Calu3 (cell line): ENCODE measurements around the gene KIF1B. TPM values are rescaled to one million over a fixed set of nuclear protein-coding genes. Genes with fewer than 3 reads are reported as not detected.

Experiments
- BruUV-seq: library from RNA; stranded (reverse); fragments of 400-500 nt; replicated peaks from 2 replicates; lab custom pipeline; 2021; lab: Mats Ljungman, UMichigan
- CTCF ChIA-PET: fragments of 300-600 bp; sonication (Branson Sonifier 250); formaldehyde crosslinking; loops from one replicate; lab custom pipeline; 2022; ENCODE audit warnings: antibody characterized with exemption; lab: Charles Lee
- DNase-seq: peaks from one replicate; pipeline ENCODE4 v3.0.0; 2022
- H3K27ac Mint-ChIP-seq: one replicate; pipeline ENCODE4 v1.8.0; 2022; ENCODE audit warnings: mixed read lengths; ENCODE audit not compliant: unreplicated experiment
- H3K27me3 Mint-ChIP-seq: one replicate; pipeline ENCODE4 v1.8.0; 2022; ENCODE audit warnings: mixed read lengths; ENCODE audit not compliant: unreplicated experiment
- H3K36me3 Mint-ChIP-seq: one replicate; pipeline ENCODE4 v1.8.0; 2022; ENCODE audit warnings: mild to moderate bottlenecking, moderate library complexity, mixed read lengths; ENCODE audit not compliant: insufficient read depth, unreplicated experiment
- H3K4me1 Mint-ChIP-seq: one replicate; pipeline ENCODE4 v1.8.0; 2022; ENCODE audit warnings: mild to moderate bottlenecking, low read depth, mixed read lengths; ENCODE audit not compliant: unreplicated experiment
- H3K4me3 Mint-ChIP-seq: one replicate; pipeline ENCODE4 v1.8.0; 2022; ENCODE audit warnings: mild to moderate bottlenecking, low read depth, moderate library complexity, mixed read lengths; ENCODE audit not compliant: unreplicated experiment
- H3K9me3 Mint-ChIP-seq: one replicate; pipeline ENCODE4 v1.8.0; 2022; ENCODE audit warnings: low read depth, mixed read lengths; ENCODE audit not compliant: unreplicated experiment
- CTCF ChIP-seq: fragments of 200-600 bp; IDR thresholded peaks from one replicate; pipeline ENCODE4 v1.8.0; 2022; ENCODE audit warnings: antibody characterized with exemption; ENCODE audit not compliant: unreplicated experiment
- intact Hi-C: fragments of 100-400 bp; cut with micrococcal nuclease; formaldehyde crosslinking; loops from one replicate; pipeline ENCODE4 v1.10.0; 2022; ENCODE audit not compliant: unreplicated experiment
- total RNA-seq: library from RNA; stranded (reverse); gene quantifications from 2 replicates; pipeline ENCODE4 v1.2.3, GENCODE V29; 2022

Gene KIF1B
- total RNA-seq, 1 experiment from 2014 or later: 17.1 TPM

DNA sequence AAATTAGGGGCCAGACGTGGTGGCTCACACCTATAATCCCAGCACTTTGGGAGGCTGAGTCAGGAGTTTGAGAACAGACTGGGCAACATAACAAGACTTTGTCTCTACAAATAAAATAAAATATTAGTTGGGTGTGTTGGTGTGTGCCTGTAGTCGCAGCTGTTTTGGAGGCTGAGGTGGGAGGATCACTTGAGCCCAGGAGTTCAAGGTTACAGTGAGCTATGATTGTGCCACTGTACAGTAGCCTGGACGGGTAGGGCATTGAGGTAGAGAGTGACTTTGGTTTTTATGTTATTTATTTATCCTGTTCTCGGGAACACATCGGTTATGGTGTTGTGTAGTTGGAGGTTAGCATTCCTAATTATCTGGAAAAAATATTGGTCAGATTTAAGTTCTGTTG lies 19.5 kb downstream of the KIF1B start:
- H3K9me3 Mint-ChIP-seq: no peaks in the 10 kb centered on the region
- no peak for TF ChIP-seq CTCF
- H3K4me1 Mint-ChIP-seq: peaks cover 9% of the 10 kb centered on the region
- no peak overlapping the region for H3K27ac Mint-ChIP-seq
- intact Hi-C loops: no loop called here
- CTCF ChIA-PET: no interaction called here
- H3K4me3 Mint-ChIP-seq: no peak overlapping the region
- no peaks in the 10 kb centered on the region for H3K36me3 Mint-ChIP-seq
- BruUV-seq: no TSS peak
- H3K27me3 Mint-ChIP-seq: no peaks in the 10 kb centered on the region
- DNase-seq: no peak

DNA sequence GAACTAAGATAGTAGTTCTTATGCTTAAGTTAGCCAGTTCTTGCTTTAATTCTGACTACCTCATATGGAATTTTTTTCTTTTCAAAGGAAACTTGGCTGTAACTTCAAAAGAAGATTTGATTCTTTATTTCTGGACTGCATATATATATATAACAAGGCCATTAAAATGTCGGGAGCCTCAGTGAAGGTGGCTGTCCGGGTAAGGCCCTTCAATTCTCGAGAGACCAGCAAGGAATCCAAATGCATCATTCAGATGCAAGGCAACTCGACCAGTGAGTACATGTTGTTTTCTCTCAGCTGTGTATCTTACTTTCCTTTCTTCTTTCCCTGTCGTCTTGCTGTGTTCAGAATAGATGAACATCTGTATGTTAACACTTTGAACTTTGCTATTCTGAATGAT lies 21.8 kb downstream of the KIF1B start:
- intact Hi-C loops: no loop called here
- H3K27ac Mint-ChIP-seq: no peak overlapping the region
- H3K4me3 Mint-ChIP-seq: no peak overlapping the region
- DNase-seq: no peak
- no peaks in the 10 kb centered on the region for H3K27me3 Mint-ChIP-seq
- H3K9me3 Mint-ChIP-seq: no peaks in the 10 kb centered on the region
- no peaks in the 10 kb centered on the region for H3K36me3 Mint-ChIP-seq
- no peak for TF ChIP-seq CTCF
- CTCF ChIA-PET: no interaction called here
- no TSS peak for BruUV-seq
- peaks cover 9% of the 10 kb centered on the region for H3K4me1 Mint-ChIP-seq

DNA sequence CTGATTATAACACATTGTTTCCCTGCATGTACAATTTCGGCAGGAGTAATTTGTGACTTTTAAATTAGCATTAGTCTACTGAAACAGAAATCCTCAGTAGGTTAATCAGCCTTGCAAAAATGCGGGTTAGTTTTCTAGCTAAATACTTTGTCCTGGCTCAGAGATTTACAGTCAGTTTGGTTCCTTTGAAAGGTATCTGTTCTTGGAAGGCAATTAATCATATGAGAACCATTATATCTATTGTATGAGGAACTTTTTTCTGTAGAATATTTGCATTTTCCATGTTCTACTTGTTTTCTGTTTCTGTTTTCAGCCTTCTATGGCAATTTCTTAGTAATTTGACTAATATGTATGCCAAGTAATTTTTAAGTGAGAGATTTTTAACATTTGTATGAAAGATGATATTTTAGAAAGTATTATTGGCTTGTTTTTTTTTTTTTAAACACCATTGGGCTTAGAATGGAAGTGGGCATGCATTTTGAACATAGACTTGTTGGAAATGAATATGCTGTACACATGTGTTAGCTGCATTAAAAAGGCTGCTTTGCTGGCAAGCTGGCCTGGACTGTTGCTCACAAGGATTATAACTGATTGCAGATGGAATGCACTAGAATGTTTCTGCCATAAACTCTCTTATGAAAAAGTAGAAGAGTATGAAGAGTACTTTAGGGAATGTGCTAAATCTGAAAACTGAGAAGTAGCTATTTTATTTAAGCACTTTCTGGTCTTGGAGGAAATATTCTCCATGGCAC lies 26.2 kb downstream of the KIF1B start:
- TF ChIP-seq CTCF: no peak
- BruUV-seq: no TSS peak
- Mint-ChIP-seq H3K4me3 (no peak overlapping the region), H3K4me1 (no peaks in the 10 kb centered on the region), H3K27ac (no peak overlapping the region), H3K9me3 (no peaks in the 10 kb centered on the region), H3K36me3 (no peaks in the 10 kb centered on the region), H3K27me3 (no peaks in the 10 kb centered on the region)
- DNase-seq: no peak
- intact Hi-C loops: no loop called here
- CTCF ChIA-PET: no interaction called here

GRCh38 chr1:10237157-10237539 lies 26.8 kb downstream of the KIF1B start:
- CTCF ChIA-PET: no interaction called here
- H3K36me3 Mint-ChIP-seq: no peaks in the 10 kb centered on the region
- TF ChIP-seq CTCF: no peak
- no peak for DNase-seq
- intact Hi-C loops: no loop called here
- BruUV-seq: no TSS peak
- H3K27ac Mint-ChIP-seq: no peak overlapping the region
- no peaks in the 10 kb centered on the region for H3K4me1 Mint-ChIP-seq
- no peaks in the 10 kb centered on the region for H3K27me3 Mint-ChIP-seq
- H3K4me3 Mint-ChIP-seq: no peak overlapping the region
- H3K9me3 Mint-ChIP-seq: no peaks in the 10 kb centered on the region
